ENCODE data around the gene OR10A7. TPM values are rescaled to one million over a fixed set of nuclear protein-coding genes. Genes with fewer than 3 reads are reported as not detected.
"Not testable (repeated sequence)": the region's sequence is repeated elsewhere in the genome, so short reads cannot be mapped to it uniquely, and the experiment has no call there.

OR10A7 gene, protein sequence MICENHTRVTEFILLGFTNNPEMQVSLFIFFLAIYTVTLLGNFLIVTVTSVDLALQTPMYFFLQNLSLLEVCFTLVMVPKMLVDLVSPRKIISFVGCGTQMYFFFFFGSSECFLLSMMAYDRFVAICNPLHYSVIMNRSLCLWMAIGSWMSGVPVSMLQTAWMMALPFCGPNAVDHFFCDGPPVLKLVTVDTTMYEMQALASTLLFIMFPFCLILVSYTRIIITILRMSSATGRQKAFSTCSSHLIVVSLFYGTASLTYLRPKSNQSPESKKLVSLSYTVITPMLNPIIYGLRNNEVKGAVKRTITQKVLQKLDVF
- total RNA-seq (2014; rRNA removed; shearing (Covaris generic)) (not detected in 2 replicates), total RNA-seq (2022) (not detected in 2 replicates), Bru-seq, nascent RNA (not detected), BruChase-seq, experiment 1, labeled RNA remaining after a 6-hour chase (not detected), BruChase-seq, experiment 2, labeled RNA remaining after a 2-hour chase (not detected)
- long read RNA-seq, result 0 reads

DNA sequence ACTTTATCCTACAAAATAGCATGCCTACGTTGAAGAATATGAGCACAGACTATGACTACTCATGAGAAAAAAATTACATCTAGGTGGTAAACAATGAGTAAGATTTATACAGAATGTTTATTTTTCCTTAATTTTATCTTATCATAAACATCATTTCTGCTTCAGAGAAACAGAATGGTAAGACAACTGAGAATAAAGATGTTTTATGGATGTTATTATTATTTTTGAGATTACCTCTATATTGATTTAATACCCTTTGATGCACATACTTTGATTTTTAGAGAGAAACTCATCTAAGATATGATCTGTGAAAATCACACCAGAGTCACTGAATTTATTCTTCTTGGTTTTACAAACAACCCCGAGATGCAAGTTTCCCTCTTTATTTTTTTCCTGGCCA is at the start of gene OR10A7:
Gene OR10A7 (plus strand): TSS at position 301 of the 400 bp plus-strand sequence. CDS start 0 bp downstream, at position 301.
- intact Hi-C loops (cut with micrococcal nuclease; ENCODE audit: unreplicated experiment), result no loop called here
- Histone ChIP-seq H3K9me2 (ENCODE audit: insufficient read depth, low read length) (no peaks in the 10 kb centered on the region), H2AFZ (ENCODE audit: low read length) (no peak within 1 kb of the TSS), H3K36me3 (ENCODE audit: insufficient read depth, low read length) (no peaks in the 10 kb centered on the region), H3K4me1 (ENCODE audit: insufficient read depth, low read length, poor library complexity, severe bottlenecking) (no peaks in the 10 kb centered on the region), H3K9me3 (ENCODE audit: low read length) (no peaks in the 10 kb centered on the region), H3K79me2 (ENCODE audit: insufficient read depth, low read depth, low read length) (no peaks in the 10 kb centered on the region), H4K20me1 (ENCODE audit: insufficient read depth, low read length) (no peaks in the 10 kb centered on the region), H3K4me2 (ENCODE audit: low read length) (no peak within 1 kb of the TSS), H3K4me3 (ENCODE audit: low read depth, low read length, poor library complexity, severe bottlenecking) (no peak within 1 kb of the TSS), H3K27ac (ENCODE audit: low read depth, low read length, poor library complexity, severe bottlenecking) (no peak within 1 kb of the TSS)
- no peak for TF ChIP-seq EZH2phosphoT487 (IDR thresholded peaks at IDR 0.05; ENCODE audit: borderline replicate concordance, low read depth, low read length)
- TF ChIP-seq, protein P1, sequence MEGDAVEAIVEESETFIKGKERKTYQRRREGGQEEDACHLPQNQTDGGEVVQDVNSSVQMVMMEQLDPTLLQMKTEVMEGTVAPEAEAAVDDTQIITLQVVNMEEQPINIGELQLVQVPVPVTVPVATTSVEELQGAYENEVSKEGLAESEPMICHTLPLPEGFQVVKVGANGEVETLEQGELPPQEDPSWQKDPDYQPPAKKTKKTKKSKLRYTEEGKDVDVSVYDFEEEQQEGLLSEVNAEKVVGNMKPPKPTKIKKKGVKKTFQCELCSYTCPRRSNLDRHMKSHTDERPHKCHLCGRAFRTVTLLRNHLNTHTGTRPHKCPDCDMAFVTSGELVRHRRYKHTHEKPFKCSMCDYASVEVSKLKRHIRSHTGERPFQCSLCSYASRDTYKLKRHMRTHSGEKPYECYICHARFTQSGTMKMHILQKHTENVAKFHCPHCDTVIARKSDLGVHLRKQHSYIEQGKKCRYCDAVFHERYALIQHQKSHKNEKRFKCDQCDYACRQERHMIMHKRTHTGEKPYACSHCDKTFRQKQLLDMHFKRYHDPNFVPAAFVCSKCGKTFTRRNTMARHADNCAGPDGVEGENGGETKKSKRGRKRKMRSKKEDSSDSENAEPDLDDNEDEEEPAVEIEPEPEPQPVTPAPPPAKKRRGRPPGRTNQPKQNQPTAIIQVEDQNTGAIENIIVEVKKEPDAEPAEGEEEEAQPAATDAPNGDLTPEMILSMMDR (conservative IDR thresholded peaks at IDR 0.05; ENCODE audit: low read length), result no peak
- ChIA-PET POLR2A (no interaction called here), CTCF (ENCODE audit: unreplicated experiment) (no interaction called here)
- no peak for DNase-seq (ENCODE audit: low spot score)
- BruUV-seq (replicated peaks), result no TSS peak

DNA sequence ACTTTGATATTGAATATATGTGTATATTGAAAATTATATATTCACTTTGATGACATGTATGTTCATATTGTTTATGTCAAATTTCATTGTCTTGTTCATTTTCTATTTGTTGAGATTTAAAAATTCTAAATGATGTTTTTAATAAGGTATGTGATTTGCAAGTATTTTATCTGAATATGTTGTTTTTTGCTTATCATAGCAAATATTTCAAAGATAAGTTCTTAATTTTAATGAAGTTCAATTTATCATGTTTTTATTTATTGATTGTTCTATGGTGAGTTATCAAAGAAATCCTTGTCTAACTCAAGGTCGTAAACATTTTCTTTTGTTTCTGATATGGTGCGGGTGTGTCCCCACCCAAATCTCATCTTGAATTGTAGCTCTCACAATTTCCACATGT is 49.4 kb upstream of the OR10A7 start:
- POLR2A ChIA-PET, result no interaction called here
- BruUV-seq (replicated peaks), result no TSS peak
- Histone ChIP-seq H2AFZ (ENCODE audit: low read length) (no peak overlapping the region), H3K27ac (ENCODE audit: low read depth, low read length, poor library complexity, severe bottlenecking) (no peak overlapping the region), H3K9me2 (ENCODE audit: insufficient read depth, low read length) (no peaks in the 10 kb centered on the region), H3K9me3 (ENCODE audit: low read length) (no peaks in the 10 kb centered on the region), H3K4me1 (ENCODE audit: insufficient read depth, low read length, poor library complexity, severe bottlenecking) (no peaks in the 10 kb centered on the region), H3K36me3 (ENCODE audit: insufficient read depth, low read length) (no peaks in the 10 kb centered on the region), H4K20me1 (ENCODE audit: insufficient read depth, low read length) (no peaks in the 10 kb centered on the region), H3K4me3 (ENCODE audit: low read depth, low read length, poor library complexity, severe bottlenecking) (no peak overlapping the region), H3K4me2 (ENCODE audit: low read length) (no peak overlapping the region), H3K79me2 (ENCODE audit: insufficient read depth, low read depth, low read length) (no peaks in the 10 kb centered on the region)
- no peak for DNase-seq (ENCODE audit: low spot score)
- CTCF ChIA-PET (ENCODE audit: unreplicated experiment), result no interaction called here
- intact Hi-C loops (cut with micrococcal nuclease; ENCODE audit: unreplicated experiment), result no loop called here
- no peak for TF ChIP-seq EZH2phosphoT487 (IDR thresholded peaks at IDR 0.05; ENCODE audit: borderline replicate concordance, low read depth, low read length)
- TF ChIP-seq, protein P1 (conservative IDR thresholded peaks at IDR 0.05; ENCODE audit: low read length), result no peak

DNA sequence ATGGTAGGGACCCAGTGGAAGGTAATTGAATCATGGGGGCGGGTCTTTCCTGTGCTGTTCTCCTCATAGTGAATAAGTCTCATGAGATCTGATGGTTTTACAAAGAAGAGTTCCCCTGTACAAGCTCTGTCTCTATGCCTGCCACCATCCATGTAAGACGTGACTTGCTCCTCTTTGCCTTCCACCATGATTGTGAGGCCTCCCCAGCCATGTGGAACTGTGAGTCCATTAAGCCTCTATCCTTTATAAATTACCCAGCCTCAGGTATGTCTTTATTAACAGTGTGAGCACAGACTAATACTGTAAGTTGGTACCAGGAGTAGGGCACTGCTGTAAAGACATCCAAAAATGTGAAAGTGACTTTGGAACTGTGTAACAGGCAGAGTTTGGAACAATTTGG is 49.0 kb upstream of the OR10A7 start:
- H3K27ac ChIP-seq (ENCODE audit: low read depth, low read length, poor library complexity, severe bottlenecking); H3K79me2 ChIP-seq (ENCODE audit: insufficient read depth, low read depth, low read length); H3K4me3 ChIP-seq (ENCODE audit: low read depth, low read length, poor library complexity, severe bottlenecking); H3K4me1 ChIP-seq (ENCODE audit: insufficient read depth, low read length, poor library complexity, severe bottlenecking); H3K36me3 ChIP-seq (ENCODE audit: insufficient read depth, low read length); DNase-seq (ENCODE audit: low spot score); H3K9me2 ChIP-seq (ENCODE audit: insufficient read depth, low read length); POLR2A ChIA-PET; CTCF ChIA-PET (ENCODE audit: unreplicated experiment); H3K9me3 ChIP-seq (ENCODE audit: low read length); H2AFZ ChIP-seq (ENCODE audit: low read length); H4K20me1 ChIP-seq (ENCODE audit: insufficient read depth, low read length); intact Hi-C loops (cut with micrococcal nuclease; ENCODE audit: unreplicated experiment); H3K4me2 ChIP-seq (ENCODE audit: low read length); BruUV-seq (replicated peaks): not testable (repeated sequence)
